Peyer's patch (tissue), 4 donors: ENCODE data around the gene ZGPAT. TPM values are rescaled to one million over a fixed set of nuclear protein-coding genes. Genes with fewer than 3 reads are reported as not detected.

Source experiments
- DNase-seq, 3 donors: peaks; one replicate each; pipeline ENCODE4 v3.0.0-alpha.2; 2017 to 2019
- H3K27ac ChIP-seq, 4 donors: fragments of 200-600 bp; sonication (generic); one replicate each; pipeline ENCODE4 v1.5.1; 2016 to 2019
- H3K27me3 ChIP-seq, 2 donors: fragments of 200-600 bp; sonication (generic); one replicate each; pipeline ENCODE4 v1.5.1; 2019
- H3K36me3 ChIP-seq, 3 donors: fragments of 200-600 bp; sonication (generic); one replicate each; pipeline ENCODE4 v1.5.1; 2016 to 2019
- H3K4me1 ChIP-seq, 4 donors: fragments of 200-600 bp; sonication (generic); one replicate each; pipeline ENCODE4 v1.5.1; 2016 to 2019
- H3K4me3 ChIP-seq, 4 donors: fragments of 200-600 bp; sonication (generic); 1 replicate in 3 of 4; 2 replicates in 1 of 4; pipeline ENCODE4 v1.5.1; 2016 to 2019; ENCODE audit warnings: mild to moderate bottlenecking in 1 of 4
- H3K9me3 ChIP-seq, 4 donors: fragments of 200-600 bp; sonication (generic); one replicate each; pipeline ENCODE4 v1.5.1; 2016 to 2019; ENCODE audit warnings: mild to moderate bottlenecking in 1 of 4
- POLR2A ChIP-seq, 2 donors: fragments of 450-650 bp; IDR thresholded peaks; one replicate each; pipeline ENCODE4 v1.5.1; 2017; ENCODE audit warnings: antibody characterized with exemption in 2 of 2, mild to moderate bottlenecking in 2 of 2, moderate library complexity in 2 of 2
- total RNA-seq, 4 donors: library from RNA; depleted of rRNA; stranded (reverse); fragments of >200 nt; gene quantifications; one replicate each; pipeline ENCODE4 v1.1.0, GENCODE V29; 2016
- TF ChIP-seq, protein P1 (sequence below), 6 experiments: fragments of 450-650 bp in 4 of 6; fragments of 200-600 bp in 2 of 6; sonication (generic) in 1 of 6; IDR thresholded peaks; one replicate each; pipeline ENCODE4 v1.5.1; 2017 to 2019; ENCODE audit warnings: antibody characterized with exemption in 6 of 6, mild to moderate bottlenecking in 3 of 6, moderate library complexity in 1 of 6

ZGPAT gene
- total RNA-seq, 4 donors from 2014 or later: 48.9 to 67.7 (median 54.7) TPM

DNA sequence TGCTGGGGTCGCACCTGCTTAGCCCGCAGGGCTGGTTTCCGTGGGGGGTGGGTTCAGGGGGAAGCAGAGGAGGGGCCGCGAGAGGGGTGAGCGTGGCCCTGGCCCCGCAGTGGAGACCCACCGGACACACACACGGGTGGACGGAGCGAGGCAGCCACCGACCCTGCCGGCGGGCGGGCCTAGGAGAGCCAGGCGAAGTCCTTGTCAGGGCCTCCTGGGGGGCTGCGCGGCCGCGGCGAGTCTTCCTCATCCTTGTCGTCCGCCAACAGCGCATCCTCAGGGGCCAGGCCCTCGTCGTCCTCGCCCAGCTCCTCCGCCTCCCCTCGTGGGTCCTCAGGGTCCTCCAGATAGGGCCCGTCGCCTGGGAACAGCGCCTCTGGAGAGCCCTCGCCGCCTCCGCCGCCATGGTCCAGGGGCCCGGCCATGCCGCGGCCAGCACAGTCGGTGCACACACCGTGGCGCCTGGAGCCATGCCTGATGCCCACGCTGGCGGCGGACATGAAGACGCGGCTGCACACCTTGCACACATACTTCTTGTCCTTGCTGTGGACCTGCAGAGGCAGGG lies 39.0 kb downstream of the ZGPAT start:
- H3K4me1 ChIP-seq: peaks cover 0 to 1% (median 0%) of the 10 kb centered on the region in 4 donors
- TF ChIP-seq, protein P1, sequence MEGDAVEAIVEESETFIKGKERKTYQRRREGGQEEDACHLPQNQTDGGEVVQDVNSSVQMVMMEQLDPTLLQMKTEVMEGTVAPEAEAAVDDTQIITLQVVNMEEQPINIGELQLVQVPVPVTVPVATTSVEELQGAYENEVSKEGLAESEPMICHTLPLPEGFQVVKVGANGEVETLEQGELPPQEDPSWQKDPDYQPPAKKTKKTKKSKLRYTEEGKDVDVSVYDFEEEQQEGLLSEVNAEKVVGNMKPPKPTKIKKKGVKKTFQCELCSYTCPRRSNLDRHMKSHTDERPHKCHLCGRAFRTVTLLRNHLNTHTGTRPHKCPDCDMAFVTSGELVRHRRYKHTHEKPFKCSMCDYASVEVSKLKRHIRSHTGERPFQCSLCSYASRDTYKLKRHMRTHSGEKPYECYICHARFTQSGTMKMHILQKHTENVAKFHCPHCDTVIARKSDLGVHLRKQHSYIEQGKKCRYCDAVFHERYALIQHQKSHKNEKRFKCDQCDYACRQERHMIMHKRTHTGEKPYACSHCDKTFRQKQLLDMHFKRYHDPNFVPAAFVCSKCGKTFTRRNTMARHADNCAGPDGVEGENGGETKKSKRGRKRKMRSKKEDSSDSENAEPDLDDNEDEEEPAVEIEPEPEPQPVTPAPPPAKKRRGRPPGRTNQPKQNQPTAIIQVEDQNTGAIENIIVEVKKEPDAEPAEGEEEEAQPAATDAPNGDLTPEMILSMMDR (IDR thresholded peaks at IDR 0.05): no peak
- TF ChIP-seq POLR2A (IDR thresholded peaks at IDR 0.05): no peak
- no peaks in the 10 kb centered on the region for H3K9me3 ChIP-seq
- H3K4me3 ChIP-seq: no peak overlapping the region
- DNase-seq: no peak
- H3K27me3 ChIP-seq: no peaks in the 10 kb centered on the region
- no peak overlapping the region for H3K27ac ChIP-seq
- H3K36me3 ChIP-seq: peaks cover 0 to 18% (median 0%) of the 10 kb centered on the region in 3 donors

DNA sequence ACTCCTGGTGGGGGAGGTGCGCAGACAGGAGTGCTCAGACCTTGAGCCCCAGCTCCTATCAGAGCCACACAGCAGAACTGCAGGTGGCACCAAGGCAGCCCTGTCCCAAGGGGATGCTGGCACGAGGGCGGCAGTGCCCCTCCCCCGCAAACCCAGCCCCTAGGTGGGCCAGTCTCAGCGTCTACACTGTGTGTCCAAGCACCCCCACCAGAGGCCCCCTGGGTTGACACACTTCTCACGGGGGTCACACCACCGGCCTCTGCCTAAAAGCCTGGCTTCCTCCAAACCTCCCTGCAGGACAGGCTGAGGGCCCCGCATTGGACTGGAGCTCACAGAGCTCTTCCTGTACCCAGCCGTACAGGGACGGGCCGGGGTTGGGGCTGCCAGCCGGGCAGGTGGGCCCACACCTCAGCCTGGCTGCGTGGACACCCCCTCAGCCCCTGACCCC lies 39.8 kb downstream of the ZGPAT start:
- H3K9me3 ChIP-seq: no peaks in the 10 kb centered on the region
- H3K27ac ChIP-seq: no peak overlapping the region
- H3K36me3 ChIP-seq: peaks cover 0 to 10% (median 0%) of the 10 kb centered on the region in 3 donors
- H3K27me3 ChIP-seq: no peaks in the 10 kb centered on the region
- no peak overlapping the region for H3K4me3 ChIP-seq
- no peaks in the 10 kb centered on the region for H3K4me1 ChIP-seq
- TF ChIP-seq, protein P1 (IDR thresholded peaks at IDR 0.05): no peak
- no peak for TF ChIP-seq POLR2A (IDR thresholded peaks at IDR 0.05)
- no peak for DNase-seq

GRCh38 chr20:63748070-63748933 lies 40.5 kb downstream of the ZGPAT start:
- no peaks in the 10 kb centered on the region for H3K9me3 ChIP-seq
- no peak for DNase-seq
- peaks cover 0 to 3% (median 0%) of the 10 kb centered on the region in 3 donors for H3K36me3 ChIP-seq
- H3K27ac ChIP-seq: no peak overlapping the region
- no peak overlapping the region for H3K4me3 ChIP-seq
- TF ChIP-seq POLR2A (IDR thresholded peaks at IDR 0.05): no peak
- TF ChIP-seq, protein P1 (IDR thresholded peaks at IDR 0.05): no peak
- no peaks in the 10 kb centered on the region for H3K4me1 ChIP-seq
- H3K27me3 ChIP-seq: no peaks in the 10 kb centered on the region

- Histone ChIP-seq H3K4me1 (no peaks in the 10 kb centered on the region), H3K36me3 (no peaks in the 10 kb centered on the region), H3K27me3 (no peaks in the 10 kb centered on the region), H3K27ac (no peak overlapping the region), H3K9me3 (no peaks in the 10 kb centered on the region), H3K4me3 (no peak overlapping the region)
- TF ChIP-seq POLR2A (IDR thresholded peaks at IDR 0.05): no peak
- TF ChIP-seq, protein P1 (IDR thresholded peaks at IDR 0.05): no peak
- no peak for DNase-seq
Measured at GRCh38 chr20:63748934-63749270, 41.1 kb downstream of the ZGPAT start.

DNA sequence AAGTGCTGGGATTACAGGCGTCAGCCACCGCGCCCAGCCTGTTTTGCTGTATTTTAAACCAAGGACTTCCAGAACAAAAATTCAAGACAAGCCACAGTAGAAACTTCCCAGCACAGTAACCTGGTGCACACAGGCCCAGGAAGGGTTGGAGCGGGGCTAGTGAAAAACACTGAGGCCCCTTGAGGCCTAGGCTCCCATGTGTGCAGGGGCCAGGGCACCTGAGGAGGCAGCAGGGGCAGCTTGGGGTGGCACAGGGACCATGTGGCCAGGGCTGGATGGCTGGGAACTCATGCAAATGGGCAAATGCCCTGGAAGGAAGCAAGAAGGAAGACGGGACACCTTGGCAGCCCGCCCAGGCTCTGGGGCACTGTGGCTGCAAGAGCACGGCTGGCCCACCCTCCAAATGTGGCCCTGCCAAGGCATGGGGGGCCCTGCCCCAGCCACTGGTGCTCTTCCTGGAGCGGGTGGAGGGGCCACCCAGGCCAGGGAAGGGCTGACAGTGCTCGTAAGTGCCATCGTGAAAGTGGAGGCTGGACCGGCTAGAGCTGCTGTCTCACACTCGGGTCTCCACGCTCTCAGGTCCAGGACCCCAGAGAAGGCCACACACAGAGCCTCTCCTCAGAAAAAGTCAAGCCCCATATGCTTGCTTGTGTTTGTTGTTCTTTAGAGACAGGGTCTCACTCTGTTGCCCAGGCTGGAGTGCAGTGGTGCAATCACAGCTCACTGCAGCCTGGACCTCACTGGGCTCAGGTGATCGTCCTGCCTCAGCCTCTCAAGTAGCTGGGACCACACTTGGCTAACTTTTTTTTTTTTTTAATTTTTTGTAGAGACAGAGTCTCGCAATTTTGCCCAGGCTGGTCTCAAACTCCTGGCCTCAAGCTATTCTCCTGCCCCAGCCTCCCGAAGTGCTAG lies 42.0 kb downstream of the ZGPAT start:
- Histone ChIP-seq H3K4me1 (no peaks in the 10 kb centered on the region), H3K27me3 (no peaks in the 10 kb centered on the region), H3K36me3 (no peaks in the 10 kb centered on the region), H3K27ac (no peak overlapping the region), H3K9me3 (no peaks in the 10 kb centered on the region), H3K4me3 (no peak overlapping the region)
- no peak for DNase-seq
- TF ChIP-seq POLR2A (IDR thresholded peaks at IDR 0.05): no peak
- TF ChIP-seq, protein P1 (IDR thresholded peaks at IDR 0.05): no peak
